Measurements from ENCODE around the gene TRABD.

Gene TRABD

GRCh38 chr22:50178471-50178864, 7.2 kb upstream of the TRABD start:
- in situ Hi-C loops (cut with MboI; ENCODE audit: low pct_unique_long_range_greater_than_20kb, low sequenced_read_pairs, unreplicated experiment) = no loop called here
- no peak for DNase-seq (ENCODE audit: low spot score)
- TF ChIP-seq, protein P1, sequence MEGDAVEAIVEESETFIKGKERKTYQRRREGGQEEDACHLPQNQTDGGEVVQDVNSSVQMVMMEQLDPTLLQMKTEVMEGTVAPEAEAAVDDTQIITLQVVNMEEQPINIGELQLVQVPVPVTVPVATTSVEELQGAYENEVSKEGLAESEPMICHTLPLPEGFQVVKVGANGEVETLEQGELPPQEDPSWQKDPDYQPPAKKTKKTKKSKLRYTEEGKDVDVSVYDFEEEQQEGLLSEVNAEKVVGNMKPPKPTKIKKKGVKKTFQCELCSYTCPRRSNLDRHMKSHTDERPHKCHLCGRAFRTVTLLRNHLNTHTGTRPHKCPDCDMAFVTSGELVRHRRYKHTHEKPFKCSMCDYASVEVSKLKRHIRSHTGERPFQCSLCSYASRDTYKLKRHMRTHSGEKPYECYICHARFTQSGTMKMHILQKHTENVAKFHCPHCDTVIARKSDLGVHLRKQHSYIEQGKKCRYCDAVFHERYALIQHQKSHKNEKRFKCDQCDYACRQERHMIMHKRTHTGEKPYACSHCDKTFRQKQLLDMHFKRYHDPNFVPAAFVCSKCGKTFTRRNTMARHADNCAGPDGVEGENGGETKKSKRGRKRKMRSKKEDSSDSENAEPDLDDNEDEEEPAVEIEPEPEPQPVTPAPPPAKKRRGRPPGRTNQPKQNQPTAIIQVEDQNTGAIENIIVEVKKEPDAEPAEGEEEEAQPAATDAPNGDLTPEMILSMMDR (IDR thresholded peaks at IDR 0.05; ENCODE audit: extremely low read depth, insufficient read depth, missing control alignments) = no peak

GRCh38 chr22:50178871-50179869, 6.5 kb upstream of the TRABD start:
- TF ChIP-seq, protein P1 (IDR thresholded peaks at IDR 0.05; ENCODE audit: extremely low read depth, insufficient read depth, missing control alignments) = no peak
- no peak for DNase-seq (ENCODE audit: low spot score)
- in situ Hi-C loops (cut with MboI; ENCODE audit: low pct_unique_long_range_greater_than_20kb, low sequenced_read_pairs, unreplicated experiment) = no loop called here

DNA sequence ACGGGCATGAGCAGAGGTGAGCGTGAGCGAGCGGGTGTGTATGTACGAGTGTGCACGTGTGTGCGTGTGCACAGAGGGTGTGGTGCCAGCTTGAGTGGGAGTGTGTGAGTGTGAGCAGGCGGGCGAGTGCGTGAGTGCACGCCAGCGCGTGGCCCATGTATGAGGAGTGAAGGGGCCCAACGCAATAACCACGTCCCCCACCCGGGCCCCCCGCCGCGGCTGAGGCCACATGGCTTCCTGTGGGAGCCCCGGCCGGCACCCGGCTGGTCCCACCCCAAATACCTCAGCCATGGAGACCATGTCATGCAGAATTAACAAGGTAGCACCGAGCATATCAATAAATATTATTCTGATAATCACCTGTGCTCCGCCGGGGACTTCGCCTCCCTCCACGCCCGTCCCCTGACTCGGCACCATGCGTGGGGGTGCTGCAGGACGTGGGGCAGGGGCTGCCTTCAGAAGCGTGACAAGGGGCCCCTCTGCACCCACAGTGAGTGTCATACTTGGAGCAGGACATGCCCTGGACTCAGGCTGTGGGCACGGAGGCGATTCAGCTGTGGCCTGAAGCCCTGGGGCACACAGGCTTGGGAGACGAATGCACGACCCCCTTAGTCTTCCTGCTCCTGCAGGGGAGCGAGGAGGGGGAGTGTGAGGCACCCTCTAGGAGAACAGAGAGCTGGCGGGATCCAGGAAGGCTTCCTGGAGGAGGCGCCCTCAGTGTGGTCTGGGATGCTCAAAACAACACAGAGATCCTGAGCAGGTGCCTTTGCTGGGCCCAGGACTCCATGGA, 5.6 kb upstream of the TRABD start:
- DNase-seq (ENCODE audit: low spot score) = no peak
- TF ChIP-seq, protein P1 (IDR thresholded peaks at IDR 0.05; ENCODE audit: extremely low read depth, insufficient read depth, missing control alignments) = no peak
- in situ Hi-C loops (cut with MboI; ENCODE audit: low pct_unique_long_range_greater_than_20kb, low sequenced_read_pairs, unreplicated experiment) = no loop called here

- in situ Hi-C loops (cut with MboI; ENCODE audit: low pct_unique_long_range_greater_than_20kb, low sequenced_read_pairs, unreplicated experiment) = no loop called here
- TF ChIP-seq, protein P1 (IDR thresholded peaks at IDR 0.05; ENCODE audit: extremely low read depth, insufficient read depth, missing control alignments) = no peak
- DNase-seq (ENCODE audit: low spot score) = no peak
These were observed 4.8 kb upstream of the TRABD start for GRCh38 chr22:50180727-50181521.

GRCh38 chr22:50182176-50183081, 3.3 kb upstream of the TRABD start:
- DNase-seq (ENCODE audit: low spot score) = no peak

More at GRCh38 chr22:50182176-50183081, 3.3 kb upstream of the TRABD start:
- in situ Hi-C loops (cut with MboI; ENCODE audit: low pct_unique_long_range_greater_than_20kb, low sequenced_read_pairs, unreplicated experiment) = no loop called here
- TF ChIP-seq, protein P1 (IDR thresholded peaks at IDR 0.05; ENCODE audit: extremely low read depth, insufficient read depth, missing control alignments) = no peak
